Measurements from ENCODE around the gene ACBD4.

The ACBD4 gene

GRCh38 chr17:45138911-45139532, 3.5 kb downstream of the ACBD4 start:
- no peak for DNase-seq

- DNase-seq = no peak
These were observed 4.0 kb downstream of the ACBD4 start for GRCh38 chr17:45139533-45139920.

GRCh38 chr17:45143094-45143670, 7.7 kb downstream of the ACBD4 start:
- DNase-seq = no peak

GRCh38 chr17:45143767-45144198, 8.3 kb downstream of the ACBD4 start:
- DNase-seq = no peak

GRCh38 chr17:45144199-45145034, 8.9 kb downstream of the ACBD4 start:
- DNase-seq = no peak

- no peak for DNase-seq
These were observed 9.5 kb downstream of the ACBD4 start for GRCh38 chr17:45145035-45145389.

GRCh38 chr17:45146166-45146565, 10.7 kb downstream of the ACBD4 start:
- no peak for DNase-seq

GRCh38 chr17:45146592-45146889, 11.1 kb downstream of the ACBD4 start:
- DNase-seq = no peak

- DNase-seq = no peak
These were observed 11.5 kb downstream of the ACBD4 start for GRCh38 chr17:45146890-45147580.

GRCh38 chr17:45147581-45148182, 12.2 kb downstream of the ACBD4 start:
- DNase-seq = no peak

- DNase-seq = peak; percentile 80
These were observed 12.9 kb downstream of the ACBD4 start, which contains the start of gene HEXIM1 for GRCh38 chr17:45148183-45149036. Gene HEXIM1, plus strand, starts transcription at chr17:45148475. Its CDS starts 716 bp downstream, at chr17:45149191.

- peak; percentile 60 for DNase-seq
These were observed 13.7 kb downstream of the ACBD4 start for GRCh38 chr17:45149037-45149668.

GRCh38 chr17:45149669-45150664, 14.5 kb downstream of the ACBD4 start:
- DNase-seq = no peak

- DNase-seq = no peak
These were observed 15.7 kb downstream of the ACBD4 start for GRCh38 chr17:45150911-45151809.

GRCh38 chr17:45155029-45155428, 19.5 kb downstream of the ACBD4 start:
- no peak for DNase-seq

GRCh38 chr17:45155483-45155882, 20.0 kb downstream of the ACBD4 start:
- DNase-seq = no peak

- no peak for DNase-seq
These were observed 20.8 kb downstream of the ACBD4 start for GRCh38 chr17:45156242-45156641.

GRCh38 chr17:45160447-45161287, 25.2 kb downstream of the ACBD4 start:
- no peak for DNase-seq
